GM19395 (cell line): ENCODE results near the gene BTBD16.

ENCODE experiments used
- ATAC-seq: cut with Tn5 transposase; IDR thresholded peaks from one replicate; pipeline ENCODE4 v1.9.1; 2021; ENCODE audit warnings: mild to moderate bottlenecking, moderate library complexity; ENCODE audit not compliant: unreplicated experiment

The BTBD16 gene

DNA sequence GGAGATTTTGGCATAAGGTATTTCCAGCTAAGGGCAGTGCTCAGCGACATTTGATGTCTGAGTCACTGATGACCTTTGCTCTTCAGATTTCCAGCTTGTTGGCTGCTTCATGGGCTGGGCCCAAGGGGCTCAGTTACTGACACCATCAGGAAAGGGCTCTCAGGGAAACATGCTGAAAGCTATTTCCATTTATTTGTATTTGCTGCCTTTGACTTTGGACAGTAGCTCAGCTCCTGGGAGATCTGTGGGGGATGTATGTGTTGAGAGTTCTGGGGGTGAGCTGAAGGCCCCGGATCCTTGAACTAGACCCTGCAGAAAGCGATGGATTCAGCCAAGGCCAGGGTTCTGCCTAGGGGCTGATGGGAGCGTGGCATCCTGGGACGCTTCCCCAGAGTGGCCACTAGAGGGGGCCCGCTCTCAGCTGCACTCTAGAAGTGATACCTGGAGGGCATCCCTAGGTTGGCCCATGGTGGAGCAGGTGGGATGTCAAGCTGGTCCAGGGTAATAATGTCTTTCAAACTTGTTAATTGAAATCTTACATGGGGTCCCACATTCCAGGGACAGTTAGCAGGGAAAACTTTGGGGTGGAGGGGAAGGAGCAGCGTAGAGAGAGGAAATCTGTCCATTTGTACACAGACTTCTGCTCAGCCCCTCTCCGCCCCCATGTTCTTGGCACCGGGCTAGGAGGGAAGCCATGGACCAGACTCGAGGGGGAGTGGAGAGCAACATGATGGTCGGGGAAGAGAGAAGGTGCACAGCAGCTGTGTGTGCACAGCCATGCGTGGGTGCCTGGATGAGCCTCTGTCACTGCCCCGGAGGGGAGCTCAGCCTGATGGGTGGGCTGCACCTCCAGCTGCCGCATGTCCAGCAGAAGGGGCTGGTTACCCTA is 3.0 kb upstream of the BTBD16 start:
- no peak for ATAC-seq

DNA sequence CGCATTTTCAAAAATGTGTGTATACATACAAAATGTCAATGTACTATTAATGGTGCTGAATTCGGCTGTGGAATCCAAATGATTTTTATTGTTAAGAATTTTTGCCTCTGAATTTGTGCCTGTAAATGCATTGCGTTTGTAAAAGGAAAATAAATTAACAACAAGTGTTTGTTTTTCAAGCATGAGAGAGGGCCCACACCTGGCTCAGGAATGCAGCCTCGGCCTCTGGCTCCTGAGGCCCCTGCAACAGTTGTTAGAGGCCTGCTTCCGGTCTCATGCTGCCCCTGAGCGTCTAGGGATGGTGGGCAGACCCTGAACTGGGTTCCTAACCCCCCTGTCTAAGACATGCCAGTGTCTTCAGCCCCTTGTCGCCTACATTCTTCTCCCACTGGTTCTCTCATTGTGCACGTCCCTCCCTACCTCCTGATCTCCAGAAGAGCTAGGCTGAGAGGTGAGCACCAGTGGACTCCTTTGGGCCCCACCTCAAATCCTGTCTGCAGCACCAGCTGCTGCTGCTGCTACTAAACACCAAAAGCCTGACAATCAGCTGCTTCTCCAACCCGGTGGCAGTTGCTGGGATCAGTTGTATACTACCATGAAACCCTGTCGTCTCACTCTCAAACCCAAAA is 1.9 kb upstream of the BTBD16 start:
- no peak for ATAC-seq

DNA sequence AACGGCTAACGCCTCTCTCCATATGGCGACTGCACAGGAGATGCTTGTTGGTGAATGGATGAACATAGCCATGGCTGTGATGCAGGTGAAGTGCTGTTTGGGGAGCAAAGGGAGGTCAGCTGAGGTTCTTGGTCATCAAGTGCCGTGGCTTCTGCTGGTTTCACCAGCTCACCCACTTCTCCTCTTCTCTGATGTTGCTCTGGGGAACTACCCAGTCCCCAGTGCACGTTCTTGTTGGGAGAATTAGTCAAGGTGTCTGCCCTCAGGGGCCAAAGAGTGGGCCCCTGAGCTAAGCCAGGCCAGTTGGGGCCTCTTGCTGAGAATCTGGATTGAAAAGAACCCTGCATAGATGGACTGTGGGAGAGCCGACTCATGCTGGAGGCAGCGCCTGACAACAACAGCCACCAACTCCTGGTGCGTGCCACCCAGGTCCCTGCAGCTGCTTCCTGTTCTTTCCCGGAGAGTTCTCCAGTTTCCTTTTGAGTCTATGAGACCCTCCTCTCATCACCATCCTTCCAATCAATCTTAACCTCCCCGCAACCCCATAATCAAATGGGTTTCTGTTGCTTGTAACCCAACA is 3.0 kb downstream of the BTBD16 start:
- ATAC-seq, result no peak

DNA sequence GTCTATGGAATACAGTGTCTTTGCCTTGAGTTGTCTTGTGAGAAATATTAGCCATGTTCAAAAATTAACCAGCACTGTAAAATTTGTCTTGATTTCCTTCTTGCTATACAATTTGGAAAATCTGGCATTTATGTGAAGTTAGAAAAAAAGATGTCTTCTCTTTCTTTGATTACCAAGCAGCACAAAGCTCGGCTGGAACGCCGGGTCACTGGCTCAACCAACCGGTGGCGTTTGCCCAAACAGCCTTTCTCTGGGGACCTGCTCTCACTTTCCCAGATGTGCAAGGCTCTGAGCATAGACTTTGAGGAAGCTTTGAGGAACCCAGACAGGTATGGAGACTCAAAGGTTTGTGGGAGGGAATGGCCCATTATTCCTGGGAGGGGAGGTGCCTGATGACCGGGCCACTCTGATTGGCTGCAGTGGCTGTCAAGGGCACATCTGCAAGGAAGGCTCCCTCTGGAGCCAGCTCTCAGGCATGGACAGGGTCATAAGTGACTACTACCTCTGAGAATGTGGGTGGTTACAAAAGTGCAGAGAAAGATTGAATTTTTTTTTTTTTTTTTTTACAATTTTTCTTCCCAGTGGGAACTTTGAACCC is 5.6 kb downstream of the BTBD16 start:
- ATAC-seq, result no peak

DNA sequence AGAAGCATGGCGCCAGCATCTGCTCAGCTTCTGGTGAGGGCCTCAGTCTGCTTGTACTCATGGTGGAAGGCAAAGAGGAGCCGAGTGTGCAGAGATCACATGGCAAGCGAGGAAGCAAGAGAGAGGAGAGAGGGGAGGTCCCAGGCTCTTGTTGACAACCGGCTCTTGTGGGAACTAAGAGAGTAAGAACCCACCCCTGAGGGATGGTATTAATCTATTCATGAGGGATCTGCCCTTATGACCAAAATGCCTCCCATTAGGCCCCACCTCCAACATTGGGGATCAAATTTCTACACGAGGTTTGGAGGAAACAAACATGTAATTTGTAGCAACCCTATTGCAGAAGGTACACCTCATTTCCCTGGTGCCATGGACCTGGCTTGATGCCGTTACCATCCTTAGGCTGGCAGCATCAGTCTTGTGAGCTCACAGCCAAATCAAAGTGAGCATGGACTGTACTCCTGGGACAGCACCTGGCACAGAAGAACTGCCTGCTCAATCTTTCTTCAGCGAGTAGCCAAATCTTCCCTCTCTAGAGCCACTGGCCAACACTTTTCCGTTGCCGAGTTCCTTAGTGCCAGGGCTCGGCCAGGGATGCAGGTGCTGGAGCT is 6.5 kb downstream of the BTBD16 start:
- no peak for ATAC-seq

DNA sequence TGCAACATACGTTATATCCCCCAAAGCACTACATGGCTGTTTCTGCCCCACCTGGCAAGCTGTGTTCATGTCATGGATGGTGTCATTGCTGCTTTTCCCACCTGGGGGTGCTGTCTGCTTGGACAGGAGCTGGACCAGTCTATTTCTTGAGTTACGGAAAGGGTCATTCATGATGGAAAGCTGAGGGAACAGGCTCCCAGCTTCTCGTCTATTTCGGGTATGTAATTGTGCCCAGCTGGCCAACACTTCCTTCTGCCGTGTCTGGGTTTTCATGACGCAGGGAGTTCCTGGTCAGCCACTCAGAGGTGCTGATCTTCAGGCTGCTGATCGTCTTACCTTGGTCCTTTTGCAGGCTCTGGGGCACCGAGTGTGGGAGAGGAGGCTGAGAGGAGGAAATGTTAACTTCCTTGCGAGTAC is 8.6 kb downstream of the BTBD16 start:
- ATAC-seq, result no peak

DNA sequence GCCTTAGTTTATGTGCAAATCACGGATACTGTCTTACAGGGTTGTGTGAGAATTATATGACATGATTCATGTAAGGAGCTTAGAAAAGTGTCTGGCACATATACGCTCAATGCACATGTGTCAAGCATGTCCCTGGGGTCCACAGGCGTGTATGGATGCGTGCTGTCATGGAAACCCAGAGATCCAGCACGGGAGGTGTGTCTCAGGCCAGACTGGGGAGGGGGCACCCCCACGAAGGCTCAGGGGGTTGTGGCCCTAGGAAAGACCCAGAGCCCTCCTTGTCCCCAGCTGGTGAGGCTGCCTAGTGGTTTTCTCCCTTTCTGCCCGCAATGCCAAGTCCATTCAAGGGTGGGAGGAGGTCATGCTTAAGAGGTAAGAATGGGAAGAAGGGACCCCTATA is 9.1 kb downstream of the BTBD16 start:
- no peak for ATAC-seq

DNA sequence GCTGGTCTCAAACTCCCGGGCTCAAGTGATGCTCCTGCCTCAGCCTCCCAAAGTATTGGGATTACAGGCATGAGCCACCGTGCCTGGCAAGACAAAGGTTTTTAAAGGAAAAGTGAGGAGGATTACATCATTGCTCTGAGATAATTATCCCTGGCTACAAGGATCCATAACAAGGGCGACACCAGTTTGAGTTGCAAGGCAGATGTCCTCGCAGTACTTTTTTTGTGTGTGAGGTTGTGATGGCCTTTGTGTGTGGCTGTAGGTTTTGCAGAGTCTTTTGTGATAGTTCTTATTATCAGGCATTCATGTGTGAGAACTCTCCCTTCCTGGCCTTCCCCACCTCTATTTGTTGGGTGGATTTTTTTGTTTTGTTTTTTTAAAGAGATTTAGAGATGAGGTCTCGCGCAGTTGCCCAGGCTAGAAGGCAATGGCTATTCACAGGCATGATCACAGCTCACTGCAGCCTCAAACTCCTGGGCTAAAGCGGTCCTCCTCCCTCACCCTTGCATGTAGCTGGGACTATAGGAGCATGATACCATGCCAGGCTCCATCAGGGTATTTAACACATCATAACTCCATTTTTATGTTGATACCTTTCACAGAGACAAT is 10.0 kb downstream of the BTBD16 start:
- no peak for ATAC-seq

DNA sequence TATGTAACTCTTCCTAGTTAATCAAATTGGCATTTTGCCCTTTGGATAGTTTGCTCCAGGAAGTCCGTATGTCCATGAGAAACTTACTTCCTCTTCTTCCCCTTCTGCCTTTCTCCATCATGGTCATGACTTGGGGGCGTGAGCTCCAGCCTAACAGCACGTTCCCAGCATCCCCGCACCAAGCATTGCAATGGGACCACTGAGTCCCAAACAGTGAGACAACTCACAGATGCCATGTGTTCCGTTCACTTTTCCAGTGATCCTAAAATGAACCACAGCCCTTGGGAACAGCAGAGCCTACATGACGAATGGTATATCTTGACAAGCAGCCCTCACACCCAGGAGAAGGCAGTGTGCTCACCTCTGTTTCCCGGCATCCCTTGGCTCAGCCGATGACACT is 10.7 kb downstream of the BTBD16 start:
- no peak for ATAC-seq

DNA sequence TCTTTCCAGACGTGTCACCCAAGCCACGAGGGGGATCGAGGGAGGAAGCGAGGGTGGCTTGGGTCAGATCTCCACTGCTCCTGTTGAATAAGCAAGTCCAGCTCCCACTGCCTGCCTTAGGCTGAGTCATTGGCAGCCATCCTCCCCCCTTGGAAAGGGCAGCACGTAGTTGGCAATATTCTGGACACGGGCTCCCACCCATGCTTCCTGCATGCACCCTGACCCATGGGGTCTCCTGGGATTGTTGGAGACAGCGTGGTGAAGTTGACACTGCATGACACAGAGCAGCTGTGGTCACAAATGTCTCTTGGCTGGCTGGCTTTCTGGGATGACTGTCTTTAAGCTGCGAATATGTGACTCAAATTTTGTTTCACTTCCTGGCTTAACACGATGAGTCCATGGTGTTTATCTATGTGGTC is 11.2 kb downstream of the BTBD16 start:
- no peak for ATAC-seq

DNA sequence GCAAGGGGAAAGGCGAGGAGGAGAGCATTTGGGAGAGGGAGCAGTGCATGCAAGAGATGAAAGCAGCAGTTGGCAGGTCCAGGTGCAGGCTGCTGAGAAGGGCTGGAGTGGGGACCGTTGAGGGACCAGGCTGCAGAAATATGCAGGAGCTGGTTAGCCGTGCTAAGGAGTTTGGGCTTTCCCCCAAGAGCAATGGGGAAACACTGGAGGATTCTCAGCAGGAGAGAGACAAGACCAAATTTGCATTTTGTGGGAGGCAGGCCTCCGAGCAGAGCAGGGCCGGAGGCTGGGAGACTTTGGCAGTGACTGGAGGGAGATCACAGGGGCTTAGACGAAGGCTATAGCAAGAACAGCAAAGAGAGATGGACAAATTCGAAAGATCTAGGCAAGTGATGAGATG is 11.8 kb downstream of the BTBD16 start:
- no peak for ATAC-seq

DNA sequence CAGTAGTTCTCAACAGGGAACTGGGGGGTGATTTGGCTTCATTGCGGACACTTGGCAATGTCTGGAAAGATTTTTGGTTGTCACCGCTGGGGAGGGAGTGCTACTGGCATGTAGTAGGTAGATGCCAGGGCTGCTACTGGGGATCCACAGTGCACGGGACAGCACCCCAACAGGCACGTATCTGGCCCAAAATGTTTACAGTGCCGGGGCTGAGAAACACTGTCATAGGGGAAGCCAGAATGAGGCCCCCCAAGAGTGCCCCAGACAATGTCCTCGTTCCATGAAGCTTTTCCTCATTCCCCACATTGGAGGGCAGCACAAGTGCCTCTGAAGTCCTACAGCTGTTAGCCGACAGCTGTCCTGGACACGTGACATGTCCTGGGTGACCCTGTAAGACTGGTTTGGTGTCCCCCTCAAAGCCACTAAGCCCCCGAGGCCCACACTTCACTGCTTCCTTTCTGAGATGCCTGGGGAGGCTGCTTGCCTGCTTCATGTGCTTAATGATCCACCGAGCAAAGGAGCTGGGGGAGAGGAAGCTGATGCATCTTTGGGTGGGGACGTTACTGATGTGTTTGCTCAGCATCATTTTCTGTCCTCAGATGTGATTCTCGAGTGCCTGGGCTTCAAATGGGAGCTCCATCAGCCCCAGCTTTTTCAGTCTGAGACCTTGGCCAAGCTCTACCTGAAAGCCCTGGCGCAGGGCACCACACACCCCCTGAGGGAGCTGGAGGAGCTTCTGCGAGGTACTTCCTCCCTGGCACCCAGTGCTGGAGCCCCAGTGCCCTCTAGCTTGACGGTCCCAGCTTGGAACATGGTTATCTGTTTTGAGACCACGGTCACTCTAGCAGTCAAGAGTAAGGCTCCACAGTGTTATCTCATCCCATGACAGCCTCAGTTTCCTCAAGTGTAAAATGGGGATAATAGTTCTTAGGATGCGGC is 14.7 kb downstream of the BTBD16 start:
- no peak for ATAC-seq

DNA sequence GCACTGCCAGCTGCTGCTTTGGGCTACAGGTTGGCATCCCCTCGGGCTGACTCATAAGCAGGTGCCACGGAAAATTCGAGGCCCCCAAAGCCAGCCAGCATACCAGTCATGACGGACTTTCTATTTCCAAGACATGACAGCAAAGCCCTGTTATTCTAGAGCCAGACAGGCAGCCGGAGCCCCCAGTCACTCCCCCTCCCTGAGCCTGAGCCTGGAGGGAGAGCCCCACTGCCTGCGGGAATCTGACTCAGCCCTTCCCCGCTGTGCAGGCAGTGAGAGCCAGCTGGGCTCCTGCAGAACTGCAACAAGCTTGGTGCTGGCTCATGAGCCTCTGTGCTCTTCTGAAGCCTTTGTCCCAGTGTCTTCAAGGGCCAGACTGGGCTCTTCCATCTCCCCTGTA is 15.8 kb downstream of the BTBD16 start:
- no peak for ATAC-seq

DNA sequence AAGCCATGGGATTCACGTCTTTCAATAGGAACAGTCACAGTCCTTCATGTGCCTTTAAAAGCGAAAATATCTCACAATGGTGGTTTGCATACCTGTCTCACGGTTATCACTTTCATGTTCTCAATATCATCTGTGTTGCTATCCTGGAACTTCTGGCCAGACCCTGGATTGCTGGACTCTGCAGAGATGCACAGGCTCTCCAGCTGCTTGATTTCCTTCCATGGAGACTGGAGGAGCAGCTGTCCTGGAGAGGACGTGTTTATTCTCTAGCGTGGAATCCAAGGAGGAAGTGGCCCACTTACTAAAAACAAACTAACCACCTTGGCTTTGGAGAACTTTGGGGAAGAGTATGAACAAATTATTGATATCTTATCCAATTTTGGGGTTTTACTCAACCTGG is 16.5 kb downstream of the BTBD16 start:
- ATAC-seq, result no peak

DNA sequence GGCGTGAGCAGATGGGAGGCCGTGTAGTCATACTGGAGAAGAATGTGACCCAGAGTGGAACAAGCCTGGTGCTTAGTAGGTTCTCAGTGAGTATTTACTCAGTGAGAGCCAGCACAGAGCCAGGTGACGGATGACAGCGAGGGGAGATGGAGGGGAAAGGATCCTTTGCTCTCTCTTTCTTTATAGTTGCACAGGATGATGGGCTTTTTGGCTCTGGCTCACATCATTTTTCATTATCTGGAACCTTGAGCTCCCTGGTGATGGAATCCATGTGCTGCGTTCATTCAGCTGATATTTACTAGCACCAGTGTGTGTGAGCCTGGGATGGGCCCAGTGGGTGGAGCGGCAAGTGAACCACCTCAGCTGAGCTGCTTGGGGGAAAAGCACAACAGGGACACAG is 17.2 kb downstream of the BTBD16 start:
- no peak for ATAC-seq

DNA sequence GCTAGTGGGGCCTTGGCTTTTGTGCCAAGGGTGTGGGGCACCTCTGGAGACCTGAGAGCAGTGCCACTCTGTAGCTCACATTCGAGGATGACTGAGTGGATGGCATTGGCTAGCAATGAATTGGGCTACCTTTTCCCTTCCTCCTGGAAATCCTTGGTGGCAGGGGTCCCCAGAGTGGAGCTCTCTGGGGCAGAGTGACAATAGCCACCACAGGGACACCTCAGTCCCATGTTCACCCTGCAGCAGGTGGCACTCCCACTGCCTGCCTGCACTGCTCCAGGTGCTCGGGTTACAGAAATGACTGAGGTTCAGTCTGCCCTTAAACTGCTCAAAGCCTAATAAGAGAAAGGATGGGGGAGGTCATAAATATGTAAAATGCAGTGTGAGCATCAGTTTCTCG is 17.8 kb downstream of the BTBD16 start:
- ATAC-seq, result no peak

DNA sequence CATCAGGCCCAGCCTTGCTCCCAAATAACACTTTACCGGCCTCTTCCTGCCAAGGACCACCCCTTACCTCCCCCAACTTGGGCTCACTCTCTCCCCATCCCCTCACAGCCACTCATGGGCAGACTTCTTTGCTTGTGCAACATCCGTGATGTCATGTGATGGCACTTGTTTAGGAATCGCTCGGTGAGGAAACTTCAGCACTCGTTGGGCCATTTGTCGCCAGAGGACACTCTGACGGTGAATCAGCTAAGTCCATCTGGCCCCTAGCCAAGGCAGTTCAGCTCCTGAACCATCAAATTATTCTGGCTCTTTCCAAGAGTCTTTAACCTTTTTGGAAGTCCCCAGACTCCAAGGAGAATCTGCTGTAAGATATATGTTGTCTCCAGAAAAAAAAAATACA is 19.2 kb downstream of the BTBD16 start:
- ATAC-seq, result no peak

DNA sequence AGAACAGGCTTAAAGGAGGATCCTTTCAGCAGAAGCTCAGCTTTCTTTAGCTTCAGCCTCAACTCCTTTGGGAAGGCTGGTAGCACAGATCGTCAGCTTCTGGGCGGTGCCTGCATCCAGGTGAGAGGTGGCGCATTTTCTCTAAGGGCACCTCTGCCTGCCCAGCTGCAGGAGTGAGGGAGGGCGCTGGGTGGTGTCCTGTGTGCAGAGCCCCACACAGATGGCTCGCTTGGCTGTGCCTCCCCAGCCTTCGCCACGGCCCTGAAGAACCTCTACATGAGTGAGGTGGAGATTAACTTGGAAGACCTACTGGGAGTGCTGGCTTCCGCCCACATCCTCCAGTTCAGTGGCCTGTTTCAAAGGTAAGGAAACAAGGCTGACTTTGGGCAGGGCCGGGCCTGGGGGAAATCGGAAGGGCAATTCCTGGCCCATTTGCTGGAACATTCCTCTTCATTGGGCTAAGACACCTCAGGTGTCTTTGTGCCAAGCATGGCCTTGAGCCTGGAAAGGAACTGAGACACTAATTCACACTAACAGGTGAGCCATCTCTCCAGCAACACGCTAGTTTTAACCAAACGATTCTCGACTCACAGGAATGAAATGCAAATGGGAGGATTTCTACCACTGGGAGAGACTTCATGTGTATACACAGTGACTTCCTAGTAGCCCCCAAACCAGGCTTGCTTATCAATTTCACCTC is 19.9 kb downstream of the BTBD16 start:
- ATAC-seq, result no peak

DNA sequence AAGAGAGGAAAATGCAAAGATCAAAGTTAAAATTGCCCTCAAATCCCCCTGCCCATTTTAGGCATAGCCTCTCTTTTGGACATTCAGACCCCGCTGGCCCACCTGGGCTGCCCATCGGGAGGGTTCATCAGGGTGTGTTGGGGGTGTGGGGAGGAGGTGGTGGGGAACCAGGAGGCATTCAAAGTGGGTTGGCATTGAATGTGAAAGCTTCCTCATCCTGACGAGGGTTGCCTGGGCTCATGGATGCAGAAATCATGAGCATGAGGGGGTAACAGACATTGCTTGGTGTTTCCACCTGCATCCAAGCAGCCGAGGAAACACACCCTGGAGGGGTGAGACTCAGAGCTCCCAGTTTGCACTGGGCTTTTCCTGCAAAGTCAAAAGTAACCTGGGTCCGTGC is 20.6 kb downstream of the BTBD16 start:
- no peak for ATAC-seq
